HG02623 (cell line): ENCODE results near the gene IGSF11.
"Not testable (repeated sequence)": the region's sequence is repeated elsewhere in the genome, so short reads cannot be mapped to it uniquely, and the experiment has no call there.

Experiments
- ATAC-seq: cut with Tn5 transposase; IDR thresholded peaks from one replicate; pipeline ENCODE4 v1.9.1; 2021; ENCODE audit warnings: moderate library complexity; ENCODE audit not compliant: unreplicated experiment

Gene IGSF11

DNA sequence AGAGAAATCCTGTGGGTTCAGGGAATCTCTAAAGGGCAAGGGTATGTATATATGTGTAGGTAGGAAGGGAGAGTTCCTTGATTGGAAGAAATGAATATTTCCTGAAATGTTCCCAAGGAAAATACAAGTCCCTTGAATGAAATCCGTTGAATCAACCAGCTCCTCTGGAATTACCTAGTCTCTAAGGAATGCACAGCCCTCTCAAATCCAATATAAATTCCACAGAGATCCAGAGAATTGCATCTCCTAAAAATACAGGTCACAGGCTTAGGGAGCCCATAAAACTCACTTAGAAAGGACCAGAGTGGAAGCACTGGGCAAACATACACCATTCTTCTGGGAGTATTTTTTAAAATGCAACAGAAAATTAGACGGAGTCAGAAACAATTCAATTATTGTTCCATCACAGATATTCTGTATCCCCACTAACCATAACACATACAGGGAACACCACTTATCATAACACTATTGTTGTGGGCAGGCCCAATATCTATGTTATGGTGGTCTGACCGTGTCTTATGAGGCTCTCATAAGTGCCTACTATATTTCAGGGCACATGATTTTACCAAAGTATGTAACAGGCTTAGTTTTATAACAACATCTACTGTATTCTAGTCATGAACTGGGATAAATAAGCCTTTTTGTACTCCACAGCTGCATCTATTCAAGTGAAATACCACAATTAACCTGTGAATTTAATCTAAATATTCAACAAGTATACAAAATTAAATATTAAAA, 43.7 kb downstream of the IGSF11 start:
- ATAC-seq: no peak

DNA sequence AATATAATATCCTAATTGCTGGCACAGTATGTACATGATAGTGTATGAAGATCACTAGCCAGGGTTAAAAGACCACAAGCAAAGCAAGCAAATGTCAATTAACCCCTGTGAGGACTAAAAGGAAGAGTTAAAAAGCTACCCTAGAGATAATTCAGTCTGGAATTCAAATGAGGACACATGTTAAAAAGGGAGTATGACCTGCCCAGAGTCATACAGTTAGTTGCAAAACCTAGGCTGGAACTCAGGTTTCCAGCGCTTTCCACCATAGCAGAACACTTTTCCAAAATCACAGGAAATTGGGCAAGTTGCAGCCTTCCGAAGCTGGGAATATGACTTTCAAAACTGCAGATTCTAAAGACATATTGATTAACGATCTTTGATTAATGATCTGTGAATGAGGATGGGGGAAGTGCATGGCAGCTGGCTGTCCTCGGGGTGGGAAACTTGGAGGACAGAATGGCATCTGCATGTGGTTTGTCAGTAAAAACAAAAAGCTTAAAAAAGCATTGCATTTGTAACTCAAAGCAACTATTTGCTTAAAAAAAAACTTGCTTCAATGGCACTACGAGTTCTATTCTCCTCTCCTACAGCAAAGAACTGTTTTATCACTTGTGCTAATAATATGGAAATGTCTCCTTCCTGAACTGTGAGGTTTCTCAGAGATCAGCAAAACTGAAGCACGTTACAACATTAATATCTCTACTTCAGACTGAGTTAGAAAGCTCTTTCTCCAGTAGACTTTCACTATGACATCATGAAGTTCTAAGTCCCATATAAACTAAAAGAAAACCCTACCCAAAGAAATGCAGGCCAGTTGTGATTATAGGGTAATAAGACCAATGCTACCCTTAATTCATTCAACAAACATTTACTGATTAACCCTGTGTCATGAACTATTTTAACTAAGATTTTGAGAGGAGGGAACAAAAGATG, 46.2 kb downstream of the IGSF11 start:
- ATAC-seq: no peak

DNA sequence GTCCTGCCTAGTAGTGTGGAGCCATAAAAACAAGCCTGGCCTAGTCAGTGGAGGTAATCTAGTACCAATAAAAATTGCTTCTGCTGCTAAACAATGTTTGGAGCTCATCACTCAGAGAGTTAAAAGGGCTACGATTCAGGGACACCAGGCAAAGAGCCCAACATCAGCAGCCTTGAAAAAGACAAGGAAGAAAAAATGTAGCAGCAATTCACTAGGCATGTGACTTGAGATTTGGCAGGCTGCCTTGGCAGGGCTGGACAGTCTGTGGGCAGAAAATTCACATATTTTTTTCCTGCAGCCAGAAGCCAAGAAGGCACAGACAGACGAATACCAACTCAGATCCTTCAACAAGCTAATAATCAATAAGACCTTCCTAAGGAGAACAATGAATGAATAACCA, 47.2 kb downstream of the IGSF11 start:
- ATAC-seq: no peak

DNA sequence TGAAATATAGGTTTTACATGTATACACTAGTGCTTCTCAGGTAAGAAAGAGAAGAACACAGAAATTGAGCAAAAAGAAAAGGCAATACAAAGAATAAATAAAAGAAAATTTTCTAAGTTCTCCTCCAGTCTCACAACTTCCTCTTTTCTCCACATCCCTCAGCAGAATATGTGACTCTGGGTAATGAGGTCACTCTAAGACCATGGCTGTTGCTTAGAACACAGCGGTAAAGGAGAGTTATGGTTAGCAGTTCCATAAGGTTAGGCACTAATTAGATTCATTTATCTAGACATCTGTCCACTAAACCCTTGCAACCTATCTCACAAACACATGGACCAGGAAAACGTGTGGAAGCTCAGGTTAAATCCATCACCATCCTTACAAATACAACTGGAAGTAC, 47.9 kb downstream of the IGSF11 start:
- no peak for ATAC-seq

DNA sequence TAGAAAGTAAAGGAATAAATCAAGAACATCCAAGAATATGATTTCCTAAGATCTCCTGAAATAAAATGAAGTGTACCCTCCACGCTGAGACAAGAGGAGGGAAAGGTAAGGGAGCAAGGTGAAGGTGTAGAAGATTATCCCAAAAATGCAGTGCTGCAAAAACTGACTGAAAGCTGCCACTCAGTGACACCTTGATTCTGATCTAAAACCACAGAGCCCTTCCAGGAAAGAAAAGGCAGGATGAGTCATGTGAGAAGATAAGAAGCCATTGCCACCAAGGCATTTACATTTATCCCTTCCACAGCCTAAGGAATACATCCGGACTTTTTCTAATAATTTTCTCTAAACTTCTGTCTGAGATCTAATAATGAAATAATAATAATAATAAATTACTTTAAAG, 49.9 kb downstream of the IGSF11 start:
- ATAC-seq: no peak

DNA sequence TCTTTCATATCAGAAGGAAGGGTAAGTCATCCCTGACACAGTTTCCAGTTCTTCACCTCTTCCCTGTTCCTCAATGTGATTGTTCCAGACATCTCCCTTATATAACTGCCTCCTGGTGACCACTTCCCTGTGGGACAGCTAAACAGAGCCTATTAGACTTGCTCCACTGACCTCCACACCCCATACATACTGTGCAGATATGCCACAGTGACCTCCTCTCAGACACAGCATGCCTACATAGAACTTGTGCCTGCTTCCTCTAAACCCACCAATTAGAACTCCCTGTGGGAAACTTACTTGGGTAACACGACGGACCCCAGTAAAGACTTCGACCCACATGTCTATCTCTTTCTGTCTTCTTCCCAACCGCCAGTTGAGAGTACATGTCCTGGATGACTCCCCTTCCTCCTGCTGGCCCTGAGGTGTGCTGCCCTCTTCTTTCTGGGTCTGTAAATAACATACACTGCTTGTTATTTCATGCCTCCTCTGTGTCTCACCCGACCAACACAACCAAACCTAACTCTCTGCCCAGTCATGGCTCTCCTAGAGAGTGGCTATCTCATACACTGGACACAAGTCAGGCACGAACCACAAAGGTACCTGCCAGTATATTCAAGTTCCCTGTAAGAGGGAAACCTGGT, 53.0 kb downstream of the IGSF11 start:
- ATAC-seq: no peak

DNA sequence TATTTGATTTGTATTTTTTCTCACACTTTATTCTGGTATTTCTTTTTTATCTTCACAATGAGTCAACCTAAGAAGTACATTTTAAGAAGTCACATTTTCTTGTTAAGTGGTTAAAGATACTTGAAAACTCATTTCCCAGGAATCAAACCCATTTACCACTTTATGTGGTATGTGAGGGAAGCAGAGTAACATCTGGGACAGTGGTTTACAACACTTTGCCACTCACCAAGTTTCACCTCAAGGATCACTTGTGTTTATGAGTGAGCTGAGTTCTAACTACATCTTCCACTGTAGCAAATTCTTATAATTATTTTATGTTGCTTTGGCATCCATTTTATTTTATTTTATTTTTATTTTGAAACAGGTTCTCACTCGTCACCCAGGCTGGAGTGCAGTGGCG, 53.8 kb downstream of the IGSF11 start:
- ATAC-seq: no peak

DNA sequence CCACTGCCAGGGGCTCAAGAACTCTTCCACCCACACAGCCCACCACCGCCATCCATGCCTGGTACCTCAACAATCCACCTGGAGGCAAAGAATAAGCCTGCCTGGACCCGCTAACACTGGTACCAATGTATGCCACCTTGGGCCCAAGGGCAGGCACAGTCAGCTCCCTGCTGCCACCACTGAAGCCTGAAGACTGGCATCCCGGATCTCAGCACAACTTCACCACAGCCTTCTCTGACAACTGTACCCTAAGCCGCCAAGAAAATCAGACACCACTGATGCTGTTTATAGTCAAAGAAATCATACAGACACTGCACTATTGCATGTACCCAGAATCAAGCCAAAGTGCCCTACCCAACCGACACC, 56.3 kb downstream of the IGSF11 start:
- no peak for ATAC-seq

DNA sequence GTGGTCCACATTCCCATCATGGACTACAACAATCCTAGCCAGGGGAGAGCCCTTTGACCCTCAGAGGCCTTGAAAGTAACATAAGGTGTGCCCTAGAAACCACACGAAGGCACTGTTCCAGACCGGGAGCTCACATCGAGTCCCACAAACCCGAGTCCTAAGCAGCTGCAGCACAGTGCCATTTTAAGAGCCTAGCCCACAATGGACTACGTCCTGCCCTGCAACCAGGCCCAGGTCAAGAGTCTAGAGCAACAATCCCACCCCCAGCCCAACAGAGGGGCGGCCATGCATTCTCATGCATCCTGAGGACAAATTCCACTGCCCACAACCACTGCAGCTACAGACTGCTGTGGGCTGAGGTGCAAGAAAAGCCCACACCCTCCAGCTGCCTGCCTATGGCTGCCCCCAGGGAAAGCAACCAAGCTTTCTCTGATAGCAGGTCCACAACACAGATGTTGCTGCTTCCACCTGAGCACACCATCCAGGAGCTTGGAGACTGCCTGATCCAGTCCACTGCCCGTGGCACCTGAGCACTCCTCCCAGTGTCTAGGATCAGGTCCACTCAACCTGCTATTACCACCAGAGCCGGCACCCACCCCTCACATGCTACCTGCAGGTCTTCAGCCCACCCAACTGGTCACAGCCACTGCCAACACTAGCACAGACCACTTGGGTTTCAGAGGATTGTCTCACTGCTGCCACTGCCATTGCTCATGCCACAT, 56.8 kb downstream of the IGSF11 start:
- ATAC-seq: no peak

DNA sequence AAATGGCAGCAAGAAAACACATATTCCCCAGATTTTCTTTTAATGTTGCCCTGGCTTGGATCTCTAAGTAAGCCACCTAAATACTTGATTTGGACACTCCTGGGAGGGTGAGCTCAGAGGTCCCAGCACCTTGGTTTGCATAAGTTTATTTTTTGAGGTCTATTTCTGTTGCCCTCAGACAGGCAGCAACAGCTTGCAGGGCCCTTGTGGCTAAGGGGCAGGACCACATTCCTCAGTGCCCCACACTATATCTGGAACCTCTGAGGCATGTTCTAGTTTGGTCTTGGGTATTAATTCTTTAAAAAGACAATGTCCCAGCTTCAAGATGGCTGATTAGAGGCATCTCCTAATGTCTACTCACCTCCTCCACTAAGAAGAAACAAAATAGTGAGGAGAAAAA, 57.5 kb downstream of the IGSF11 start:
- no peak for ATAC-seq

DNA sequence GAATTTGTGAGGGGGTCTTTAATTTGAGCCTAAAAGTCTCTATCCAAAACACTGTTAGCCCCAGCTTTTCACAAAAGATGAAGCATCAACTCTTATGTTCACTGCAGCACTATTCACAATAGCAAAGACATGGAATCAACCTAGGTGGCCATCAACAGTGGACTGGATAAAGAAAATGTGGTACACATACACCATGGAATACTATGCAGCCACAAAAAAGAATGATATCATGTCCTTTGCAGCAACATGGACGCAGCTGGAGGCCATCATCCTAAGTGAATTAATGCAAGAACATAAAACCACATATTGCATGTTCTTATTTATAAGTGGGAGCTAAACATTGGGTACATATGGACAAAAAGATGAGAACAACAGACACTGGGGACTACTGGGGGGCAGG, 59.2 kb downstream of the IGSF11 start:
- ATAC-seq: not testable (repeated sequence)

DNA sequence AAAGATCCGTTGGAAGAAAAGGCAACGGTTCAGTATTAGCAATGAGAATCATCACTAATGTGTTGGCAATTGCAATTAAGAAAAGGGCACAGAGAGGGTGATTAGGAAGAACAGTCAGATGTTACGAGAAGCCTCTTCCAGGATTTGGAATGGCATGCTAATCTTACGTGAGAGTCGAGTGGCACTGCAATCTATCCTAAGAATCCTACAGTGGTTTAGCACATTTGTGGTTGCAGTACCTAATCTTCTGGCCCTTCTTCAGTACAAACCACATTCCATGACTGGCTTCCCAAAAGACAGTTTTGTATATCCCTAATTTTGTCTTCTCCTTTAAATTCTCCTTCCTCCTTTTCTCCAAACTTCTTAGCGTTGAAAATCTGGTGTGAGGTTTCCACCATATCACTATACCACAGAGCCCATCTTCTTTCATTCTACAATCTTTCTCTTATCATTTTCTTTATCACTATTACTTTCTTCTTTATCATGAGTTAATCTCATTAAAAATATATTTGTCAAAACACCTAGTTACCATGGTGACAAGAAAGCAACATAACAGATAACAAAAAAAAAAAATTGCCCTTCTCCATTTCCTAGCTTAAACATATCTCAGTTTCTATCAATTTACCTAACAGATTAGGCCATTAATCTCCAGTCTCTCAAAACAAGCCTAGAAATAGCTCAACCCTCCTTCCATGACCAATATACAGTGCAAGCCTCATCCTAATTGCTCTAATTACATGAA, 60.1 kb downstream of the IGSF11 start:
- no peak for ATAC-seq

DNA sequence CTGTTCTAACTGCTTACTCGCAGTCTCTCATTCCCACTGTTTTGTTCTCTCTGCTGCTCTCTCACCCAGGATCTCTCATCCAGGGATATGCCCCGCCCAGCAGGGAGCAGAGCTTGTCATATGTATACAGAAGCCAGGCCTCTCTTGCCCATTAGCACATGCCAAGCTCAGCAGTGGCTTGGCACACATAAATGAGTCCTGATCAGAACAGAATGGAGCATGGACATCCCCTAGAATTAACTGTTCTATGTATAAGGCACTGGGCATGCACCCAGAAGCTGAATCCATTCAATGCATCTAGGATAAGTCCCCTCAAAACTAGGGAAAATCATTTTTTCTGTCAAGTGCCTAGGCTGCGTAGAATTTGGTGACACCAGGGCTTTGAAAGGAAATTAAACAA, 61.6 kb downstream of the IGSF11 start:
- no peak for ATAC-seq

DNA sequence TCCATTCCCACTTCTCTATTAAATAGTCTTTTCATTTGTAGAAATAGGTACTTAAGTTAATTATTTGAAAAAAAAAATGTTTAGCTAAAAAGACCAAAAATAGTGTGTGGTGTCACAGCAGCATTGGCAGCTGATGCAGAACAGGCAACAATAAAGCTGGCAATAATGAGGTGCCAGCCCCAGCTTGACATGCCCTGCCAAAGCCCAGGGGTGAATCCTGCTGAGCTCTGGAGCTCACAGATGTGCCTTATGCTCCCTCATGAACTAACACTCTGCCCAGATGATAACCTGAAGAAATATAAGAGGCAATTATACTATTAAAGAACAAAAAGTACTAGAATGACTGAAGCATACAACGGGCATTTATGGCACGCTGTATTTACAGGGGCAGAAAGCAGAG, 63.8 kb downstream of the IGSF11 start:
- no peak for ATAC-seq

DNA sequence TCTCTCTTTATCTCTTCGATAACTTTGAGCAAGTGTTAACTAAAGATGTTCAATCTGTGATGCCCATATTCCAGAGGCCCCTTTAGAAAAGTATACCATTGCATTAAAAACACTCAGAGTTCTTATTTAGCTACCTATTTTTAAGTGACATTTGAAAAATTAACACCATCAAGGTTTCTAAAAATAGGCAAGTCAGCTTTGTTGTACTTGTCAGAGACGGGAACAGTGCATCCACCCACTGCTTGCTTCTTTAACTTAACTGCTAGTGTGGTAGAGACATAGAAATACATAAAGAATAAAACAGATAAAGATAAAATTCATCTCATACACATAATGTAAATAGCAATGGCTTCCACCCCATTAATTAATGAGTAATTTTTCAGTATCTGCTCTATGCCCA, 66.0 kb downstream of the IGSF11 start:
- no peak for ATAC-seq

DNA sequence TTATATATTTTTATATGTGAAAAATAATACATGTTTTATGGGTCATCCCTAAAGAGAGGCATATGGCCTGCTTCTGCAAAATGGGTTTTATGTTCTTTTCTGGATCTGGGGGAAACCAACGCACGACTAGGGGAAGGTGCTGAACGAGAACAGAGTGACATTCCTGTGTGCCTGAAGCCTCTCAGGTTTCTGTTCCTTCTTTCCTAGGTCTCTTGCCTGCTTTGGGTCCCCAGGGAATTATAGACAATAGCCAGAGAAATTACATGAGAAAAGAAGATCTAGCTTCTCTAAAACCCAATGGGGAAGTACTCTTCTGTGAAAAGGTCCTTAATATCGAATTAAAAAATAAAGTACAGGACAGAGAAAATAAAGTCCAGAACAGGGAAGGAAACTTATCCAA, 66.5 kb downstream of the IGSF11 start:
- ATAC-seq: no peak

DNA sequence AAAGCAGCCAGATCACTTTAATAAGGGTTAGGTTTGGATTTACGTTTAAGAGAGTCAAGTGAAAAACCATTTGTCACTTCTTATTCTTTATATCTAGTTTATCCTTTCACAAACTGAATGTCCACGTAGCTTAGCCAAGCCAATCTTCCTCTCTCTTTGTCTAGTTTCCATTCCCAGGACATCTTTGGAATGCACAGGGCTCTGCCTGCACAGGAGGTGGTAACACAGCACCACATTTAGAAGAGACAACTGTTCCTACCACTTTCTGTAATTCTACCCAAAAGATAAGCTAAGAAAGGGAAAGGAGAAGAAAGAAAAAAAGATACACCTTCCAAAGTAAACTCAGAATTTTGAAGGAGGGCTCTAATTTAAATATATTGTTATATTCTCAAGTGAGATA, 67.9 kb downstream of the IGSF11 start:
- ATAC-seq: no peak

DNA sequence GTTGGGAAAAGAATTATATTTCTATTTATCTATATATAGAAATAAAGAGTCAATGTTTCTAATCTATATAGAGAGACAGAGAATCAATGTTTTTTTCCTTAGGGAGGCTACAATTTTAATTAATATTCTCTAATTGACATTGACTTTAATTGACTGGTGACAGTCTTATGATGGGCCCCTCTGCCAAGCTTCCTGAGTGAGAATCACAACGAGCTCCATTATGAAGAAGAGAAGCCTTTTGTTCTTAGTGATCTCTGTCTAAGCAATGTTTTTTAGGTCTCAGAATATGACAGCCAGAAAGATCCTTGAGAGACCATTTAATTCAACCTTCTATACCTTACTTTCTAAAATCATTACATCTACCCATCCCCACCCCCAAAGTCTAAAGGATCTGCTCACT, 70.9 kb downstream of the IGSF11 start:
- no peak for ATAC-seq

DNA sequence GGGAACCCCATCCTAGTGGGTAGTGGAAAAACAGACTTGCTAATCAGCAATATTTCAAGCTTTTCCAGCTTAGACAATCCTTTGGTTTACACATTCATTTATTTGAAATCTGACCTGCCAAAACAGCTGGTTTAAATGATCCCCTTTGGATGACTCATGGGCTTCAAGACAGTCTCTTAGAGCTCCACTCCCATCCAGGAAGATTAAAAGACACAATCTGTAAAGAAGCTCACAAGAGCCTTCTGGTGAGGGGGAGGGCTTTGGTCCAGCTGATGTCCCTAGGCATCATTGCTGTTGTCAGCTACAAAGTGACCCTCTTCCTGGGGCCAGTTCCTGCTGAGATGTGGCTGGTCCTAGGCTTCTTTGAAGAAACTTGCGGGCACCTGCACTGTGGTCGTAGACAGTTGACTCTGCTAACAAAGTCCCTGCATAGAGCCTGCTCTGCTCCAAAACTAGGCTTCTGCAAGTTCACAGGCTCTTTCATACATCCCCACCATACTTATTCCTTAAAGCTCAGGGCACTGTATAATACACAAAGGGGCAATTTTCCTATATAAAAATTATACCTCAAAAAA, 73.7 kb downstream of the IGSF11 start:
- ATAC-seq: no peak

DNA sequence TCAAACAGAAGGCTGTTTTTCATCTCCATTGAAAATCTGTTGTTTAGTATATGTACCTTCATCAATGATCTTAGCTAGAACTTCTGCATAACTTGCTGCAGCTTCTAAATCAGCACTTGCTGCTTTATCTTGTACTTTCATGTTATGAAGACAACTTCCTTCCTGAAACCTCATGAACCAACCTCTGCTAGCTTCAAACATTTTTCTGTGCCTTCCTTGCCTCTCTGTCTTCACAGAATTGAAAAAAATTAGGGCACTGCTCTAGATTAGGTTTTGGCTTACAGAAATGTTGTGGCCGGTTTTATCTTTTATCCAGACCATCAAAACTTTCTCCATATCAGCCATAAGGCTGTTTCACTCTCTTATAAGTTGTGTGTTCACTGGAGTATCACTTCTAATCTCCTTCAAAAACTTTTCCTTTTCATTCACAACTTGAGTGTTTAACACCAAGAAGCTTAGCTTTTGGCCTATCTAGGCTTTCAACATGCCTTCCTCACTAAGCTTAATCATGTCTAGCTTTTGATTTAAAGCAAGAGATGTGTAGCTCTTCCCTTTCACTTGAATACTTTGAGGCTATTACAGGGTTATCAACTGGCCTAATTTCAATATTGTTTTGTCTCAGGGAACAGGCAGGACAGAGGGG, 78.6 kb downstream of the IGSF11 start:
- ATAC-seq: no peak
